Activated CD8-positive, alpha-beta memory T cell treated with anti-CD3 and anti-CD28 coated beads for 48 hours (primary cell): ENCODE results near the gene ALB.
"Not testable (repeated sequence)": the region's sequence is repeated elsewhere in the genome, so short reads cannot be mapped to it uniquely, and the experiment has no call there.

Experiments
- DNase-seq, 3 experiments: peaks; one replicate each; pipeline ENCODE4 v3.0.0-alpha.2; 2020; ENCODE audit warnings: low read depth in 2 of 3, low spot score in 2 of 3

ALB gene

DNA sequence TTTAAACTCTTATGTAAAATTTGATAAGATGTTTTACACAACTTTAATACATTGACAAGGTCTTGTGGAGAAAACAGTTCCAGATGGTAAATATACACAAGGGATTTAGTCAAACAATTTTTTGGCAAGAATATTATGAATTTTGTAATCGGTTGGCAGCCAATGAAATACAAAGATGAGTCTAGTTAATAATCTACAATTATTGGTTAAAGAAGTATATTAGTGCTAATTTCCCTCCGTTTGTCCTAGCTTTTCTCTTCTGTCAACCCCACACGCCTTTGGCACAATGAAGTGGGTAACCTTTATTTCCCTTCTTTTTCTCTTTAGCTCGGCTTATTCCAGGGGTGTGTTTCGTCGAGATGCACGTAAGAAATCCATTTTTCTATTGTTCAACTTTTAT, at the start of gene ALB:
Gene ALB, plus strand, starts transcription at position 246 of the 400 bp plus-strand sequence. Its CDS starts 41 bp downstream, at position 287.
- DNase-seq, result no peak

- not testable (repeated sequence) for DNase-seq
These were observed 46.9 kb upstream of the ALB start for GRCh38 chr4:73357174-73357573.

DNA sequence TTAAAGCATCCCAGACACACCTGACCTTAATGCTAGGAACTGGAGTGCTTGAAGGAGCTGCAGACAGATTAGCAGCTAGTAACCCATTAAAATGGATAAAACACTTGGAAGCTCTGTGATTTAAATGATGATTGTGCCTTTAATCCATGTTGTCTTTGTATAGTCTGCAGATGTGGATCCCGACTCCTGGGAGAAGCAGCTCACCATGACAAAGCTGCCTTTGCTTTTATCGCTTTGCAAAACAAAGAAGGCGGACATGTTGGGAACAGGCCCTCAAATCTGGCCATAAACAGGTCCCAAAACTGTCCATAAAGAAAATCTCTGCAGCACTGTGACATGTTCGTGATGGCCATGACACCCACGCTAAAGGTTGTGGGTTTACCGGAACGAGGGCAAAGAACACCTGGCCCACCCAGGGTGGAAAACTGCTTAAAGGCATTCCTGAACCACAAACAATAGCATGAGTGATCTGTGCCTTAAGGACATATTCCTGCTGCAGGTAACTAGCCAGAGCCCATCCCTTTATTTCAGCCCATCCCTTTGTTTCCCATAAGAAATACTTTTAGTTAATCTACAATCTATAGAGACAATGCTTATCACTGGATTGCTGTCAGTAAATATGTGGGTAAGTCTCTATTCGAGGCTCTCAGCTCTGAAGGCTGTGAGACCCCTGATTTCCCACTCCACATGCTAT, 34.4 kb upstream of the ALB start:
- DNase-seq, result not testable (repeated sequence)

DNA sequence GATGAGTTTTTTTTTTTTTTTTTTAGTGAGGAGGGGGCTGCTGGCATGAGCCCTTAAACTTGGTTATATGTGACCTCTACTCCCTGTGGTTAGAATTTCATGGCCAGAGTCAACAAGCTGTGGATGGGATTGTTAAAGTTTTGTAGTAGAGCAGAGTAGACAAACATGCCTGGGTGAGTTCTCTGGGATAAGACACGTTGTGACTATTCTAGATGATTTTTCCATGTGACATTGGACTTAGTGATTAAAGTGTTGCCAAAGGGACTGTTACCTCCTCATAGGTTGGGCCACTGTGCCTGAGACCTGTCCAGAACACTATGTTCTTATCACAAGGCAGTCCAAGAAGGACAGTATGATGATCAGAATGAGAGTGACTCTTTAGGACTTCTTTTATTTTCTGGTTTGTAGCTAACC, 28.8 kb upstream of the ALB start:
- no peak for DNase-seq

- no peak for DNase-seq
These were observed 27.8 kb upstream of the ALB start for GRCh38 chr4:73376251-73376650.

DNA sequence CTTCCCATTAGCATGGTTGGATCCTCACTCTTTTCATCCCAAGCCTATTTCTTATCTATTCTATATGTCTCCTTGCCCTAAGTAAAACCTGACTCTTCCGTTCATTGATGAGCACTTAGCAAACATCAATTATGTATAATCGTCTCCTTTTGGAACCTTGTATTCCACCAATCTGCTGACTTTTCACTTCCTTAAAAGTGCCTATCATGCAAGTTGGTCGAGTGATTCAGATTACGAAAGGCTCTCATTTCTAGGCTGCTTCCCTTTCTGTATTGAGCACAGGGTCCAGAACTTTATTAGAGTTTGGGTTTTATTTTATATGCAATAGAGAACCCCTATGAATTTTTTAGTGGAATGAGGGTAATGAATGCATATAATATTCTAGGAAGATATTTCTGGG, 27.1 kb upstream of the ALB start:
- DNase-seq, result no peak

- DNase-seq, result no peak
These were observed 25.2 kb upstream of the ALB start for GRCh38 chr4:73378887-73379286.

GRCh38 chr4:73379946-73380345, 24.1 kb upstream of the ALB start:
- no peak for DNase-seq

GRCh38 chr4:73381214-73381613, 22.9 kb upstream of the ALB start:
- DNase-seq, result no peak

DNA sequence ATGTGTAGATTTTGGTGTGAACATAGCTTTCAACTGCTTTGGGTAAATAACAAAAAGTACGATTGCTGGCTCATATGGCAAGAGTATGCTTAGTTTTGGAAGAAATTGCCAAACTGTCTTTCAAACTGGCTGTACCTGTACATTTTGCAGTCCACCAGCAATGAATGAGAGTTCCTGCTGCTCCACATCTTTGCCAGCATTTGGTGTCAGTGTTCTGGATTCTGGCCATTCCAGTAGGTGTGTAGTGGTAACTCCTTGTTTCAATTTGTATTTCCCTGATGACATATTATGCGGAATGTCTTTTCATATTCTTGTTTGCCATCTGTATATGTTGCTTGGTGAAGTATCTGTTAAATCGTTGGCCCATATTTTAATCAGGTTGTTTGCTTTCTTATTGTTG, 20.6 kb upstream of the ALB start:
- DNase-seq, result no peak

- DNase-seq, result no peak
These were observed 16.5 kb upstream of the ALB start for GRCh38 chr4:73387552-73387951.

- DNase-seq, result no peak
These were observed 15.2 kb upstream of the ALB start for GRCh38 chr4:73388887-73389286.

DNA sequence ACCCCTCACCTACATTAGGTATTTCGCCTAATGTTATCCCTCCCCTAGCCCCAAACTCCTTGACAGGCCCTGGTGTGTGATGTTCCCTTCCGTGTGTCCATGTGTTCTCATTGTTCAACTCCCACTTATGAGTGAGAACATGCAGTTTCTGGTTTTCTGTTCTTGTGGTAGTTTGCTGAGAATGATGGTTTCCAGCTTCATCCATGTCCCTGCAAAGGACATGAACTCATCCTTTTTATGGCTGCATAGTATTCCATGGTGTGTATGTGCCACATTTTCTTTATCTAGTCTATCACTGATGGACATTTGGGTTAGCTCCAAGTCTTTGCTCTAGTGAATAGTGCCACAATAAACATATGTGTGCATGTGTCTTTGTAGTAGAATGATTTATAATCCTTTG, 14.4 kb upstream of the ALB start:
- DNase-seq, result not testable (repeated sequence)

GRCh38 chr4:73391774-73392173, 12.3 kb upstream of the ALB start:
- no peak for DNase-seq

DNA sequence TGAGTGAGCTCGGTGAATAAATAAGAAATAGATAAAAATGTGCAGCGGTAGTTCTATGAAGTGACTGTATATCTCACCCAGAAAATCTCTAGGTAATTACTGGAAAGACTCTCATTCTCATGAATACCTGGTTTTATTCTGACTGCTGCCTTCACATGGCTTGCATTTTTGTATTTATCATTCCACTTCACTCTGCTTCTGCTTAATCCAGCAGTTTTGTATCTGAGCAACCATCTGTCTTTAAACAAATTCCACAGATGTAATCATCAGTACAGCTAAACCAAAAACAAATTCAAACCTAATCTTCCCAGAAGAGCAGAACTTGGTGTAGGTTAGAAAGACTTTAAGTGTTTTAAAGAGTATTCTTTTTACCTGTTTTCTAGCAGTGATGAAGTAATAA, 11.2 kb upstream of the ALB start:
- DNase-seq, result no peak

DNA sequence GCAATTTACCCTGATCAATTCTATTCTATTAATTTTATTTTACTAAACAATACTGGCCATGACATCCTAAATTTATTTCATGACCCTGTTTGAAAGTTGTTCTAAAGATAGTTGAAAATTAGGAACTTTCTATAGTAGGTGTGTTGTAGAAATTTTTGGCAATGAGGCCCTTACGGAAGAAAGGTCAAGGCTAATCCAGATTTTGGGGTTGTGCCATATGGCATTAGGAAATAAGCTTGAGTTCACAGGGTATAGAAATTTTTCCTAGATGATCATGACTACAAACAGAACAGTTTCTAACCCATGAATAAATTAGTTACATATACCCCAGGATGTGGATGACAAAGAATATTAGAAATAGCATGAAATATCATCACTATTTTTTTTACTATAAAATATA, 7.8 kb upstream of the ALB start:
- DNase-seq, result no peak

DNA sequence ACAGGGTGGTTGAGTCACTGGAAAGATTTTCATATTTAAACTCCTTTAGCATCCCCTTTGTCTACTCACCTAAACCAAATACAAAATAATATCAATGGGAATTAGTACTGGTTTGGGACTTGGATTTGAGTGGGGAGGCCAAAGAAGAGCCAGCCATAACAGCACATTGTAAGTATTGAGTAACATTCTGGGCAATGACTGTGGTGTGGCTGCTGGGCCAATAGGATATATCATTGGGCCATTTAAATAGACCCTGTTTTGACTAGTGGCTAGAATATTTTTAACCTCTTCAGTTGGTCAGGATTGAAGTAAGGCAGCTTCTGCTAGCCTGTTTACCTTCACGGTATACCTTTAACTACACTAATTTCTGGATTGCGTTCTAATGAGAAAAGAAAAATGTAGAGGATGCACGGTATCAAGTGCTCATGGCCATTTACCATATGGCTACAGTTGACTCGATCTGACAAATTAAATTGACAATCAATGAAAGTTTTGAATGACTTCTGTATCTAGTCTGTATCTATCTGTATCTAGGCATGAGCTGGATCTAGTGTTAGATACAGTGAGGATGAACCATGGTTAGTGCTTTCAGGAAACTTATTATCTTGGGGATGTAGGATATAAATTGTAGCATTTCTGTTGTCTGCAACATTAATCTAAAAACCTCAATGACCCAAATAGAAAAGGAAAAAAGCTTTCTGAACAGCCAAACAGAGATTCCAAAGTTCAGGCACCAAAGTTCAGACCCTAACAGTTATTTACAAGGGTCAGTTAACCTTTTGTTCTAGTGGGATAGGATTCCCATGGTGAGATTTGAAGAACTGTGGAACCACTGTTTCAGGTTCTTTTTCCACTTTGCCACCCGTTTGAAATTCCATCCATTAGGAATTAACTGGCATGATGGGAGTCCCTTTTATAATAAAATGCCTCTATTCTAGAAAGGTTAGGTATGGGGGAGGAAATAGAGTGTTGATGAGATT, 6.8 kb upstream of the ALB start:
- DNase-seq, result no peak

- no peak for DNase-seq
These were observed 2.7 kb upstream of the ALB start for GRCh38 chr4:73401412-73401811.

- DNase-seq, result no peak
These were observed 370 bp downstream of the ALB start for GRCh38 chr4:73404457-73404856.

- DNase-seq, result no peak
These were observed 1.1 kb downstream of the ALB start for GRCh38 chr4:73405138-73405537.

DNA sequence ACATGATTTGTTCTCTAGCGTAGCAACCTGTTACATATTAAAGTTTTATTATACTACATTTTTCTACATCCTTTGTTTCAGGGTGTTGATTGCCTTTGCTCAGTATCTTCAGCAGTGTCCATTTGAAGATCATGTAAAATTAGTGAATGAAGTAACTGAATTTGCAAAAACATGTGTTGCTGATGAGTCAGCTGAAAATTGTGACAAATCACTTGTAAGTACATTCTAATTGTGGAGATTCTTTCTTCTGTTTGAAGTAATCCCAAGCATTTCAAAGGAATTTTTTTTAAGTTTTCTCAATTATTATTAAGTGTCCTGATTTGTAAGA, 2.4 kb downstream of the ALB start:
- no peak for DNase-seq

DNA sequence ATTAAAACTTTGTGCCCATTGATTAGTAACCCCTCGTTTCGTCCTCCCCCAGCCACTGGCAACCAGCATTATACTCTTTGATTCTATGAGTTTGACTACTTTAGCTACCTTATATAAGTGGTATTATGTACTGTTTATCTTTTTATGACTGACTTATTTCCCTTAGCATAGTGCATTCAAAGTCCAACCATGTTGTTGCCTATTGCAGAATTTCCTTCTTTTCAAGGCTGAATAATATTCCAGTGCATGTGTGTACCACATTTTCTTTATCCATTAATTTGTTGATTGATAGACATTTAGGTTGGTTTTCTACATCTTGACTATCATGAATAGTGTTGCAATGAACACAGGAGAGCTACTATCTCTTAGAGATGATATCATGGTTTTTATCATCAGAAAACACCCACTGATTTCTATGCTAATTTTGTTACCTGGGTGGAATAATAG, 3.2 kb downstream of the ALB start:
- no peak for DNase-seq
